Left ventricle myocardium inferior (tissue), 1 donor: ENCODE results near the gene LUZP2. TPM values are rescaled to one million over a fixed set of nuclear protein-coding genes. Genes with fewer than 3 reads are reported as not detected.

Experiments
- DNase-seq: peaks from one replicate; pipeline ENCODE4 v3.0.0-alpha.2; 2020
- H3K27ac ChIP-seq: fragments of 200-600 bp; replicated peaks from 2 replicates; pipeline ENCODE4 v1.8.0; 2021
- H3K27me3 ChIP-seq: fragments of 200-600 bp; 2 replicates; pipeline ENCODE4 v1.8.0; 2021; ENCODE audit warnings: low read depth
- H3K36me3 ChIP-seq: fragments of 200-600 bp; 2 replicates; pipeline ENCODE4 v1.8.0; 2021
- H3K4me1 ChIP-seq: fragments of 200-600 bp; 2 replicates; pipeline ENCODE4 v1.8.0; 2021
- H3K4me3 ChIP-seq: fragments of 200-600 bp; 2 replicates; pipeline ENCODE4 v1.8.0; 2021; ENCODE audit warnings: mild to moderate bottlenecking, moderate library complexity
- H3K9me3 ChIP-seq: fragments of 200-600 bp; replicated peaks from 2 replicates; pipeline ENCODE4 v1.8.0; 2021
- intact Hi-C: fragments of 100-400 bp; cut with micrococcal nuclease; formaldehyde crosslinking; loops from one replicate; pipeline ENCODE4 v1.11.0; 2022
- total RNA-seq: library from RNA; stranded (reverse); fragmentation: NEBNext Ultra II Directional; extraction: Animal tissue kit (Norgen Biotek cat#: 25700); gene quantifications from one replicate; pipeline ENCODE4 v1.2.1, GENCODE V29; 2021
- TF ChIP-seq, protein P1 (sequence below): fragments of 200-600 bp; IDR thresholded peaks from 2 replicates; pipeline ENCODE4 v1.8.0; 2021; ENCODE audit warnings: antibody characterized with exemption, mild to moderate bottlenecking, borderline replicate concordance
- donor health status: DM: no; HTN: yes; CAD: no; lungs with severe emphysema.

LUZP2 gene
- total RNA-seq, 1 donor from 2014 or later: not detected

DNA sequence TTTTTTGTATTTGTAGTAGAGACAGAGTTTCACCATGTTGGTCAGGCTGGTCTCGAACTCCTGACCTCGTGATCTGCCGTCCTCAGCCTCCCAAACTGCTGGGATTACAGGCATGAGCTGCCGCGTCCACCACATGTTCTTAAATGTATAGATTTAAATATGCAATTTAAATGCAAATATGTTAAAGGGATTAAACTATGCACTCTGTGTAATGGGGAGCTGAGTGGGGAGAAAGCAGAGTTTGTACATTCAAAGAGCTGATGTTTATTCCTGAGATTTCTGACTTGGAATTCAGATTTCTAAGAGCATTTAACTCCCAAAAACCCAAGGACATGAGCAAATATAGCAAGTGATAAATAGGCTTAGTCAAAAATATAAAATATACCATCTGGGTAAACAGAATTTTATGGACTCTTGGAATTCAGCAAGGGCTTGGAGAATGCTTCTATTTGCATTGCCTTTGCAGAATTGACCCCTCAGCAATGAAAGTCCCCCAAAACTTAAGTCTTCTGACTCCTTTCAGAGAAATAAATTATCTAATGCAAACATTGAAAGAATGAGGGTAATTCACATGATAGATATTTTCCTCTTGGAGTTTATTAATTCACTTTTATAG is 170.6 kb downstream of the LUZP2 start:
- Histone ChIP-seq H3K9me3 (no peaks in the 10 kb centered on the region), H3K36me3 (no peaks in the 10 kb centered on the region), H3K4me3 (no peak overlapping the region), H3K4me1 (no peaks in the 10 kb centered on the region), H3K27me3 (no peaks in the 10 kb centered on the region), H3K27ac (no peak overlapping the region)
- no peak for DNase-seq
- TF ChIP-seq, protein P1, sequence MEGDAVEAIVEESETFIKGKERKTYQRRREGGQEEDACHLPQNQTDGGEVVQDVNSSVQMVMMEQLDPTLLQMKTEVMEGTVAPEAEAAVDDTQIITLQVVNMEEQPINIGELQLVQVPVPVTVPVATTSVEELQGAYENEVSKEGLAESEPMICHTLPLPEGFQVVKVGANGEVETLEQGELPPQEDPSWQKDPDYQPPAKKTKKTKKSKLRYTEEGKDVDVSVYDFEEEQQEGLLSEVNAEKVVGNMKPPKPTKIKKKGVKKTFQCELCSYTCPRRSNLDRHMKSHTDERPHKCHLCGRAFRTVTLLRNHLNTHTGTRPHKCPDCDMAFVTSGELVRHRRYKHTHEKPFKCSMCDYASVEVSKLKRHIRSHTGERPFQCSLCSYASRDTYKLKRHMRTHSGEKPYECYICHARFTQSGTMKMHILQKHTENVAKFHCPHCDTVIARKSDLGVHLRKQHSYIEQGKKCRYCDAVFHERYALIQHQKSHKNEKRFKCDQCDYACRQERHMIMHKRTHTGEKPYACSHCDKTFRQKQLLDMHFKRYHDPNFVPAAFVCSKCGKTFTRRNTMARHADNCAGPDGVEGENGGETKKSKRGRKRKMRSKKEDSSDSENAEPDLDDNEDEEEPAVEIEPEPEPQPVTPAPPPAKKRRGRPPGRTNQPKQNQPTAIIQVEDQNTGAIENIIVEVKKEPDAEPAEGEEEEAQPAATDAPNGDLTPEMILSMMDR: no peak
- intact Hi-C loops: no loop called here

DNA sequence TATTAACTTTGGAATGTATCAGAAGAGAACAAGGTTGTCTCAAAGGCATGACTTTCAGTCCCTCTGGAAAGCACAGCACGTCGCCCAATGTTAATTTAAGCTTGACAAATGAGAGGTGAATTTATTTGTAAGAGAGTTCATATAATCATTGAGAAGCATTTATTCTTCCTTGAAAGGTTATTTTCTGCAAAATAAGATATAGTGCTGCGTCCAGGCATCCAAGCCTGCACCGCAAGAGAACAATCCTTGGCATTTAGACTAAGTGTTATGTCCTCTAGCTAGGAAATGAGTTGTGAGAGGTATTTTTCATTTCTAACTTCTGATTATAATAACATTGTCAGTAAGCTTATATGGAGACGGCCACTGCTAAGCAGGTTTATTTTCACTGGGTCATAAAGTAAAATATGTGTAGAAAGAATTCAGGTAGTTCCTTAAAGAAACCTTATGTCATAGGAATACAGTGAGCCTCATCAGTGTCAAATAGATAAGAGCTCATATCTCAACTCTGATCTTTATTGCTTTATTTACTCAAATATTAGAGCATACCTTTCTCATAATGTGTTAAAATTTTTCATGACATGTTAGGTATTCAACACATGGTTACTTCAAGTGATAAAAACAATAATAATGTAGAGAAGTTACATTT is 182.0 kb downstream of the LUZP2 start:
- H3K27me3 ChIP-seq: no peaks in the 10 kb centered on the region
- DNase-seq: no peak
- intact Hi-C loops: no loop called here
- no peaks in the 10 kb centered on the region for H3K4me1 ChIP-seq
- H3K27ac ChIP-seq: no peak overlapping the region
- H3K36me3 ChIP-seq: no peaks in the 10 kb centered on the region
- TF ChIP-seq, protein P1: no peak
- no peak overlapping the region for H3K4me3 ChIP-seq
- H3K9me3 ChIP-seq: no peaks in the 10 kb centered on the region

DNA sequence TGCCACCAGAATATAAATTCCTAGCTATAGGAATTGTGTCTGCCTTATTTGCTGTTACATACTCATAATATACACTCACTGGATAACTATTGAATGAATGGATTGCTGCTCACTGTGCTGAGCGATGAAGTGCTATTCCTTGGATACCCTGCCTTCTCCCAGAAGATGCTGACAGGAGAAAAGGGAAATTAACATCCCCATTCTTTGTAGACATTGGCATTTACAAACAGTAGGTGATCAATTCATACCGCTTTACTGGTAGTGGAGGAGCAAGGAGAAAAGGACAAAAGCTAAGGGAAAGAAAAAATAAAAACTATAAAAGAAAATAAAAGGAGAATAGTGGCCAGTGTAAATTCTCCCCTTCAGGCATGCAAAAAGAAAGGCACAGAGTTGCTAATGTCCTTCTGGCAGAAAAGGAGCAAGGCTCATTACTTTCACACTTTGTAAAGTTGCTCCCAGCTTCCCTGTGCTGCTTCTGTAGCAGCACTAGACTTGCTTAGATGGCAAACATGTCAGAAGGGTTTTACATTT is 183.0 kb downstream of the LUZP2 start:
- DNase-seq: no peak
- Histone ChIP-seq H3K9me3 (no peaks in the 10 kb centered on the region), H3K27me3 (no peaks in the 10 kb centered on the region), H3K36me3 (no peaks in the 10 kb centered on the region), H3K27ac (no peak overlapping the region), H3K4me1 (no peaks in the 10 kb centered on the region), H3K4me3 (no peak overlapping the region)
- TF ChIP-seq, protein P1: no peak
- intact Hi-C loops: no loop called here

DNA sequence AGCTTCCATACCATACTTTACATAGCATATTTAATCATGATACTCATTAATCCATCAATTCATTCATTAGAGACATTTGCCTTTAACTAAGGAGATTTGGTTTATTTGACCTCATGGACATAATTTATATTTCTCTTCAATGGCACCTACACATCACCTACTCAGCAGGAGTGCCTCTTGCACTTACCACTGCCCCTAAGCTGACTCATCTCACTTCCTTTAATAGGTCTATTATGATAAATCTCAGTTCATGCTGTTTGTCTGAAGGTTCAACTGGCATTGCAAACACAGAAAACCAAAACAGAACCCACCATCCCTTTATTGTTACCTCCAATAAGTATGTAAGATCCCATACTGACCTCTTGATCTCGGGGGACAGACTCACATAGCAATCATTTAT is 186.7 kb downstream of the LUZP2 start:
- Histone ChIP-seq H3K9me3 (no peaks in the 10 kb centered on the region), H3K36me3 (no peaks in the 10 kb centered on the region), H3K27ac (no peak overlapping the region), H3K4me3 (no peak overlapping the region), H3K4me1 (no peaks in the 10 kb centered on the region), H3K27me3 (no peaks in the 10 kb centered on the region)
- no peak for DNase-seq
- TF ChIP-seq, protein P1: no peak
- intact Hi-C loops: no loop called here

DNA sequence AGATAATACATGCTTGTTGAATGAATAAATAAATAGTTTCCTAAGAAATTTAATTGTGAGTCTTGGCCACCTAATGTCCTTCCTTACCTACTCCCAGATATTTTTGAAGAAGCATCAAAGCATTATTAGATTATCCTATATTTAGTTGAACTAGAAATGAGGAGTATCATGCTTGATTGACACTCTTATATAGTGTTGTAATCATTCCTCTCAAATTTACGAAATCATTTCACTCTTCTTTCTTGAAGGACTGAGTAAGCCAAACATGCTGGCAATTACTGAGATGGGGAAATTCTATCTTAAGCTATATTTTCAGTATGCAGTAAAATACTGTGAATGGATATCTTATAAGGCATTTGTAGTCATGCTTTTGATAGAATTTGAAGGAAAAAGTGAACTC is 189.0 kb downstream of the LUZP2 start:
- TF ChIP-seq, protein P1: no peak

More for the DNA sequence above, 189.0 kb downstream of the LUZP2 start:
- intact Hi-C loops: no loop called here
- DNase-seq: no peak
- H3K27ac ChIP-seq: no peak overlapping the region
- H3K27me3 ChIP-seq: no peaks in the 10 kb centered on the region
- no peak overlapping the region for H3K4me3 ChIP-seq
- no peaks in the 10 kb centered on the region for H3K9me3 ChIP-seq
- no peaks in the 10 kb centered on the region for H3K4me1 ChIP-seq
- no peaks in the 10 kb centered on the region for H3K36me3 ChIP-seq
